Parathyroid adenoma (tissue), 2 donors: ENCODE measurements around the gene ACOT12.

Experiments used
- H2AFZ ChIP-seq: fragments of 300-600 bp; sonication (generic); one replicate; pipeline ENCODE4 v1.7.0; 2017; ENCODE audit warnings: antibody characterized with exemption, mild to moderate bottlenecking
- H3K27ac ChIP-seq: fragments of 300-600 bp; sonication (generic); one replicate; pipeline ENCODE4 v1.7.0; 2017
- H3K27me3 ChIP-seq: fragments of 300-600 bp; sonication (generic); one replicate; pipeline ENCODE4 v1.7.0; 2017; ENCODE audit warnings: low read length; ENCODE audit not compliant: control insufficient read depth, insufficient read depth
- H3K36me3 ChIP-seq: fragments of 300-600 bp; sonication (generic); one replicate; pipeline ENCODE4 v1.7.0; 2017; ENCODE audit warnings: low read length; ENCODE audit not compliant: control insufficient read depth, insufficient read depth
- H3K4me1 ChIP-seq: fragments of 300-600 bp; sonication (generic); one replicate; pipeline ENCODE4 v1.7.0; 2017; ENCODE audit warnings: control low read depth
- H3K4me2 ChIP-seq: fragments of 300-600 bp; sonication (generic); one replicate; pipeline ENCODE4 v1.7.0; 2017; ENCODE audit warnings: low read length
- H3K4me3 ChIP-seq: fragments of 300-600 bp; sonication (generic); one replicate; pipeline ENCODE4 v1.7.0; 2017; ENCODE audit warnings: low read depth, low read length
- H3K79me2 ChIP-seq: fragments of 300-600 bp; sonication (generic); one replicate; pipeline ENCODE4 v1.7.0; 2017; ENCODE audit warnings: control low read depth
- H3K9ac ChIP-seq: fragments of 300-600 bp; sonication (generic); one replicate; pipeline ENCODE4 v1.7.0; 2017; ENCODE audit warnings: mild to moderate bottlenecking
- H3K9me3 ChIP-seq: fragments of 300-600 bp; sonication (generic); one replicate; pipeline ENCODE4 v1.7.0; 2017; ENCODE audit warnings: low read length; ENCODE audit not compliant: control insufficient read depth
- CTCF ChIP-seq: fragments of 300-600 bp; sonication (generic); IDR thresholded peaks from one replicate; pipeline ENCODE4 v1.7.0; 2017; ENCODE audit warnings: antibody characterized with exemption, mild to moderate bottlenecking
- donor health status: primary hyperparathyroidism.

ACOT12 gene

GRCh38 chr5:81428446-81428845 lies 34.5 kb upstream of the ACOT12 start:
- H3K36me3 ChIP-seq = no peaks in the 10 kb centered on the region
- no peaks in the 10 kb centered on the region for H3K79me2 ChIP-seq
- H3K9ac ChIP-seq = no peak overlapping the region
- H3K27me3 ChIP-seq = no peaks in the 10 kb centered on the region
- H3K4me1 ChIP-seq = peaks cover 4% of the 10 kb centered on the region
- no peak overlapping the region for H2AFZ ChIP-seq
- H3K27ac ChIP-seq = no peak overlapping the region
- TF ChIP-seq CTCF = no peak
- H3K9me3 ChIP-seq = no peaks in the 10 kb centered on the region
- H3K4me3 ChIP-seq = no peak overlapping the region
- H3K4me2 ChIP-seq = no peak overlapping the region

- TF ChIP-seq CTCF = no peak
- H3K9ac ChIP-seq = no peak overlapping the region
These were observed 33.6 kb upstream of the ACOT12 start for GRCh38 chr5:81427566-81427965.

GRCh38 chr5:81426359-81427030 lies 32.6 kb upstream of the ACOT12 start:
- H3K79me2 ChIP-seq = no peaks in the 10 kb centered on the region
- no peak overlapping the region for H3K9ac ChIP-seq
- no peak overlapping the region for H3K4me3 ChIP-seq
- H3K9me3 ChIP-seq = no peaks in the 10 kb centered on the region
- H2AFZ ChIP-seq = no peak overlapping the region
- H3K4me1 ChIP-seq = peaks cover 4% of the 10 kb centered on the region
- H3K4me2 ChIP-seq = no peak overlapping the region
- no peaks in the 10 kb centered on the region for H3K27me3 ChIP-seq
- H3K36me3 ChIP-seq = no peaks in the 10 kb centered on the region
- no peak for TF ChIP-seq CTCF
- H3K27ac ChIP-seq = no peak overlapping the region

More at GRCh38 chr5:81427566-81427965, 33.6 kb upstream of the ACOT12 start:
- Histone ChIP-seq H3K27ac (no peak overlapping the region), H3K27me3 (no peaks in the 10 kb centered on the region), H3K4me1 (peaks cover 4% of the 10 kb centered on the region), H2AFZ (no peak overlapping the region), H3K4me2 (no peak overlapping the region), H3K9me3 (no peaks in the 10 kb centered on the region), H3K4me3 (no peak overlapping the region), H3K79me2 (no peaks in the 10 kb centered on the region), H3K36me3 (no peaks in the 10 kb centered on the region)

GRCh38 chr5:81425569-81425968 lies 31.6 kb upstream of the ACOT12 start:
- H3K4me1 ChIP-seq = peaks cover 4% of the 10 kb centered on the region
- no peaks in the 10 kb centered on the region for H3K36me3 ChIP-seq
- H3K4me3 ChIP-seq = no peak overlapping the region
- no peak overlapping the region for H2AFZ ChIP-seq
- no peak overlapping the region for H3K27ac ChIP-seq
- H3K4me2 ChIP-seq = no peak overlapping the region
- no peak overlapping the region for H3K9ac ChIP-seq
- H3K79me2 ChIP-seq = no peaks in the 10 kb centered on the region
- no peaks in the 10 kb centered on the region for H3K27me3 ChIP-seq
- no peaks in the 10 kb centered on the region for H3K9me3 ChIP-seq
- TF ChIP-seq CTCF = peak; percentile 65

- Histone ChIP-seq H3K36me3 (no peaks in the 10 kb centered on the region), H3K27ac (no peak overlapping the region), H3K9me3 (no peaks in the 10 kb centered on the region), H2AFZ (no peak overlapping the region), H3K9ac (no peak overlapping the region), H3K4me2 (no peak overlapping the region), H3K79me2 (no peaks in the 10 kb centered on the region), H3K27me3 (no peaks in the 10 kb centered on the region), H3K4me3 (no peak overlapping the region), H3K4me1 (peaks cover 4% of the 10 kb centered on the region)
- no peak for TF ChIP-seq CTCF
These were observed 30.8 kb upstream of the ACOT12 start for GRCh38 chr5:81424728-81425127.
